Endothelial cell of umbilical vein (primary cell): Measurements from ENCODE around the gene TAF5L. TPM values are rescaled to one million over a fixed set of nuclear protein-coding genes. Genes with fewer than 3 reads are reported as not detected.

Source experiments
- BruUV-seq: library from RNA; stranded (reverse); fragments of 400-500 nt; replicated peaks from 2 replicates; lab custom pipeline; 2021; lab: Mats Ljungman, UMichigan
- CTCF ChIA-PET: fragments of 300-600, 350-600 bp; sonication (Branson Sonifier 250); formaldehyde crosslinking; loops from one replicate; lab custom pipeline; 2021; ENCODE audit warnings: antibody characterized with exemption, inconsistent platforms; lab: Charles Lee
- POLR2A ChIA-PET: fragments of 300-600, 350-600 bp; sonication (Branson Sonifier 250); formaldehyde crosslinking; loops from one replicate; lab custom pipeline; 2021; ENCODE audit warnings: antibody characterized with exemption, inconsistent platforms; lab: Charles Lee
- DNase-seq: peaks from one replicate; pipeline ENCODE4 v3.0.0-alpha.2; 2011; ENCODE audit warnings: low read depth, low spot score
- FAIRE-seq: peaks from 2 replicates; lab custom pipeline; 2011; peaks lifted over from hg19 to GRCh38; lab: Jason Lieb, UNC
- H2AFZ ChIP-seq: 2 replicates; pipeline ENCODE4 v1.6.0; 2012; ENCODE audit warnings: low read depth, low read length, control low read depth, inconsistent platforms
- H3K27ac ChIP-seq: 2 replicates; pipeline ENCODE4 v1.5.1; 2011; ENCODE audit warnings: low read depth, mild to moderate bottlenecking, control low read depth, low read length, moderate library complexity; ENCODE audit not compliant: insufficient read depth
- H3K27me3 ChIP-seq, 2 experiments: 2 replicates each; pipeline versions ENCODE4 v1.6.0 to v1.6.1; 2011; ENCODE audit warnings: low read length in 2 of 2, mixed read lengths in 1 of 2; ENCODE audit not compliant: control insufficient read depth in 2 of 2, insufficient read depth in 2 of 2
- H3K36me3 ChIP-seq, 2 experiments: 2 replicates in 1 of 2; 3 replicates in 1 of 2; pipeline ENCODE4 v1.5.1; 2011; ENCODE audit warnings: low read length in 2 of 2, mild to moderate bottlenecking in 1 of 2, moderate library complexity in 1 of 2; ENCODE audit not compliant: control insufficient read depth in 2 of 2, insufficient read depth in 2 of 2; ENCODE audit errors: extremely low read depth in 1 of 2
- H3K4me1 ChIP-seq: 3 replicates; pipeline ENCODE4 v1.5.1; 2011; ENCODE audit warnings: mild to moderate bottlenecking, low read length; ENCODE audit not compliant: control insufficient read depth, insufficient read depth; ENCODE audit errors: extremely low read depth
- H3K4me2 ChIP-seq: 2 replicates; pipeline ENCODE4 v1.6.1; 2011; ENCODE audit warnings: low read length, control low read depth, mixed read lengths; ENCODE audit not compliant: insufficient read depth
- H3K4me3 ChIP-seq, 3 experiments: fragments of 200-600 bp in 1 of 3; sonication (generic), shearing (Covaris generic) in 1 of 3; replicated peaks in 1 of 3; 2 replicates each; pipeline ENCODE4 v1.5.1; 2011 to 2016; ENCODE audit warnings: control low read depth in 3 of 3, low read length in 3 of 3, mild to moderate bottlenecking in 2 of 3, inconsistent platforms in 1 of 3, low read depth in 1 of 3, moderate library complexity in 1 of 3; ENCODE audit not compliant: insufficient read depth in 1 of 3
- H3K79me2 ChIP-seq: 2 replicates; pipeline ENCODE4 v1.6.0; 2012; ENCODE audit warnings: low read length, inconsistent platforms; ENCODE audit not compliant: control insufficient read depth, insufficient read depth
- H3K9ac ChIP-seq: replicated peaks from 2 replicates; pipeline ENCODE3; 2011; ENCODE audit warnings: low read length, control low read depth; ENCODE audit not compliant: insufficient read depth; ENCODE audit errors: extremely low read depth
- H3K9me1 ChIP-seq: replicated peaks from 3 replicates; pipeline ENCODE4 v1.6.0; 2011; ENCODE audit warnings: mild to moderate bottlenecking, low read length; ENCODE audit not compliant: control insufficient read depth, insufficient read depth; ENCODE audit errors: extremely low read depth
- H3K9me3 ChIP-seq: replicated peaks from 2 replicates; pipeline ENCODE4 v1.5.1; 2012; ENCODE audit warnings: low read length, inconsistent platforms; ENCODE audit not compliant: control insufficient read depth, insufficient read depth
- H4K20me1 ChIP-seq: replicated peaks from 2 replicates; pipeline ENCODE3; 2011; ENCODE audit warnings: mild to moderate bottlenecking, low read length; ENCODE audit not compliant: control insufficient read depth, insufficient read depth; ENCODE audit errors: extremely low read depth
- EZH2 ChIP-seq: IDR thresholded peaks from 2 replicates; pipeline ENCODE4 v1.6.1; 2012; ENCODE audit warnings: borderline replicate concordance, low read depth, mild to moderate bottlenecking, moderate library complexity, low read length, inconsistent platforms; ENCODE audit not compliant: severe bottlenecking
- FOS ChIP-seq: IDR thresholded peaks from 2 replicates; pipeline ENCODE4 v1.6.1; 2011; ENCODE audit warnings: mild to moderate bottlenecking, low read length, moderate library complexity, borderline replicate concordance; ENCODE audit not compliant: insufficient read depth
- GATA2 ChIP-seq: IDR thresholded peaks from 2 replicates; pipeline ENCODE4 v1.7.0; 2011; ENCODE audit warnings: low read depth, mild to moderate bottlenecking, moderate library complexity, mixed read lengths, low read length; ENCODE audit not compliant: insufficient read length, insufficient read depth
- JUN ChIP-seq: IDR thresholded peaks from 2 replicates; pipeline ENCODE4 v1.6.1; 2011; ENCODE audit warnings: borderline replicate concordance, low read depth; ENCODE audit not compliant: insufficient read length, insufficient read depth
- MYC ChIP-seq: IDR thresholded peaks from one replicate; pipeline ENCODE4 v1.6.1; 2011; ENCODE audit warnings: mild to moderate bottlenecking, low read depth, low read length
- POLR2A ChIP-seq: IDR thresholded peaks from 2 replicates; pipeline ENCODE4 v1.6.1; 2012; ENCODE audit warnings: low read depth, mild to moderate bottlenecking, control low read depth, low read length
- POLR2AphosphoS5 ChIP-seq: IDR thresholded peaks from 2 replicates; pipeline ENCODE4 v1.6.1; 2012; ENCODE audit warnings: low read depth, mild to moderate bottlenecking, control low read depth, low read length, moderate library complexity; ENCODE audit not compliant: insufficient read depth
- dilution Hi-C: fragments of 300-500 bp; cut with MboI; formaldehyde crosslinking; loops from one replicate; pipeline ENCODE4 v1.15.0; 2019; ENCODE audit warnings: low sequenced_read_pairs; ENCODE audit not compliant: extremely low pct_ligation_motif_present
- intact Hi-C: fragments of 100-400 bp; cut with micrococcal nuclease; formaldehyde crosslinking; loops from one replicate; pipeline ENCODE4 v1.10.0; 2022
- polyA plus RNA-seq, 4 experiments: library from polyadenylated mRNA; depleted of rRNA in 3 of 4; stranded (reverse) in 3 of 4; unstranded in 1 of 4; fragments of >200 nt; gene quantifications; 2 replicates each; pipeline versions ENCODE4 v1.2.1 to v1.2.3, GENCODE V29; 2011 to 2012; ENCODE audit warnings: missing spikeins in 1 of 4
- total RNA-seq: library from RNA; stranded (reverse); gene quantifications from 2 replicates; pipeline ENCODE4 v1.2.3, GENCODE V29; 2021
- TF ChIP-seq, protein P1 (sequence below), 2 donors: IDR thresholded peaks; 1 replicate in 1 of 2; 2 replicates in 1 of 2; pipeline ENCODE4 v1.5.1; 2011; ENCODE audit warnings: low read length in 2 of 2, mild to moderate bottlenecking in 2 of 2, moderate library complexity in 2 of 2, control low read depth in 1 of 2, inconsistent platforms in 1 of 2, low read depth in 1 of 2; ENCODE audit not compliant: insufficient read depth in 1 of 2; ENCODE audit errors: extremely low read depth in 1 of 2
- TF ChIP-seq, protein P2 (sequence below): IDR thresholded peaks from 2 replicates; pipeline ENCODE4 v1.6.1; 2011; ENCODE audit not compliant: insufficient read depth, insufficient read length

The TAF5L gene
- total and polyA plus RNA-seq, 2 donors (not counting 3 experiments of a cell fraction or from before 2014, with no cell fraction given) = 21.1 to 24.8 TPM

DNA sequence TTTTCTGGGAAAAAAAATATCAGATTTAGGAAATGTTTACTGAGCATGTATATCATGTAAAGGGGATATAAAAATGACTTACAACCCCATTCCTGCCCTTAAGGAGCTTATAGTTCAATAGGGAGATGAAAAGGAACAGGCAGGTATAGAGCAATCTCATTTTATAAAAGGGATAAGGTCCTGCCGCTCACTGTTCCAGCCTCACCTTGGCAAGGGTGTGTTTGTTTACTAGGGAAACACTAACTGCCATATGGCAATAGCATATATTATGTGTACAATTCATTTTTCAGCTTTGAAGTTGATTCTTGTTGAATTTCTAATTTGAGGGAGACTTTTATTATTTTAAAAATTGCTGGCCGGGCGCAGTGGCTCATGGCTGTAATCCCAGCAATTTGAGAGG lies 25.6 kb upstream of the TAF5L start:
- no peaks in the 10 kb centered on the region for H3K79me2 ChIP-seq
- no peak overlapping the region for H3K4me2 ChIP-seq
- H2AFZ ChIP-seq = no peak overlapping the region
- FAIRE-seq = no peak
- H3K9ac ChIP-seq = no peak overlapping the region
- peaks cover 12 to 16% of the 10 kb centered on the region in 2 experiments for H3K36me3 ChIP-seq
- H3K9me1 ChIP-seq = no peaks in the 10 kb centered on the region
- DNase-seq = no peak
- CTCF ChIA-PET = interaction anchor here (2.2 kb wide), 1 partner anchor 10 kb away, joined by 6 read pairs; no protein-coding TSS in a partner anchor
- TF ChIP-seq FOS (no peak), MYC (no peak), EZH2 (no peak), POLR2AphosphoS5 (no peak), POLR2A (no peak), JUN (no peak), GATA2 (no peak)
- TF ChIP-seq, protein P1, sequence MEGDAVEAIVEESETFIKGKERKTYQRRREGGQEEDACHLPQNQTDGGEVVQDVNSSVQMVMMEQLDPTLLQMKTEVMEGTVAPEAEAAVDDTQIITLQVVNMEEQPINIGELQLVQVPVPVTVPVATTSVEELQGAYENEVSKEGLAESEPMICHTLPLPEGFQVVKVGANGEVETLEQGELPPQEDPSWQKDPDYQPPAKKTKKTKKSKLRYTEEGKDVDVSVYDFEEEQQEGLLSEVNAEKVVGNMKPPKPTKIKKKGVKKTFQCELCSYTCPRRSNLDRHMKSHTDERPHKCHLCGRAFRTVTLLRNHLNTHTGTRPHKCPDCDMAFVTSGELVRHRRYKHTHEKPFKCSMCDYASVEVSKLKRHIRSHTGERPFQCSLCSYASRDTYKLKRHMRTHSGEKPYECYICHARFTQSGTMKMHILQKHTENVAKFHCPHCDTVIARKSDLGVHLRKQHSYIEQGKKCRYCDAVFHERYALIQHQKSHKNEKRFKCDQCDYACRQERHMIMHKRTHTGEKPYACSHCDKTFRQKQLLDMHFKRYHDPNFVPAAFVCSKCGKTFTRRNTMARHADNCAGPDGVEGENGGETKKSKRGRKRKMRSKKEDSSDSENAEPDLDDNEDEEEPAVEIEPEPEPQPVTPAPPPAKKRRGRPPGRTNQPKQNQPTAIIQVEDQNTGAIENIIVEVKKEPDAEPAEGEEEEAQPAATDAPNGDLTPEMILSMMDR (IDR thresholded peaks at IDR 0.05; ENCODE audit: extremely low read depth in 1 of 2, insufficient read depth in 1 of 2, low read depth in 1 of 2, low read length in 2 of 2) = no peak
- TF ChIP-seq, protein P2, sequence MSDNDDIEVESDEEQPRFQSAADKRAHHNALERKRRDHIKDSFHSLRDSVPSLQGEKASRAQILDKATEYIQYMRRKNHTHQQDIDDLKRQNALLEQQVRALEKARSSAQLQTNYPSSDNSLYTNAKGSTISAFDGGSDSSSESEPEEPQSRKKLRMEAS = no peak
- no peak overlapping the region for H3K27ac ChIP-seq
- dilution Hi-C loops (no loop called here), intact Hi-C loops (no loop called here)
- POLR2A ChIA-PET = no interaction called here
- H3K9me3 ChIP-seq = no peaks in the 10 kb centered on the region
- H3K4me1 ChIP-seq = no peaks in the 10 kb centered on the region
- no peaks in the 10 kb centered on the region for H3K27me3 ChIP-seq
- no peak overlapping the region for H3K4me3 ChIP-seq
- no TSS peak for BruUV-seq
- no peaks in the 10 kb centered on the region for H4K20me1 ChIP-seq
